HG03432 (cell line): ENCODE measurements around the gene STX11.
A peak's percentile ranks its signal among the peaks of the same experiment; 100 is the strongest.

Experiments
- ATAC-seq: cut with Tn5 transposase; IDR thresholded peaks from one replicate; pipeline ENCODE4 v1.9.1; 2021; ENCODE audit warnings: mild to moderate bottlenecking, moderate library complexity; ENCODE audit not compliant: unreplicated experiment

STX11 gene

GRCh38 chr6:144214029-144214428 is 63.7 kb downstream of the STX11 start:
- ATAC-seq, result no peak

- ATAC-seq, result no peak
Measured at GRCh38 chr6:144214622-144215401, 64.5 kb downstream of the STX11 start.

GRCh38 chr6:144215402-144215931 is 65.2 kb downstream of the STX11 start:
- peak; percentile 12 for ATAC-seq

GRCh38 chr6:144215932-144216667 is 65.8 kb downstream of the STX11 start:
- peak; percentile 93 for ATAC-seq

GRCh38 chr6:144216668-144217218 is 66.4 kb downstream of the STX11 start:
- ATAC-seq, result peak; percentile 45

GRCh38 chr6:144217264-144217663 is 66.9 kb downstream of the STX11 start:
- ATAC-seq, result no peak

GRCh38 chr6:144217797-144218196 is 67.5 kb downstream of the STX11 start:
- ATAC-seq, result no peak

- no peak for ATAC-seq
Measured at GRCh38 chr6:144219056-144219685, 68.9 kb downstream of the STX11 start.

- no peak for ATAC-seq
Measured at GRCh38 chr6:144220031-144220790, 69.9 kb downstream of the STX11 start.

GRCh38 chr6:144223686-144224085 is 73.4 kb downstream of the STX11 start:
- ATAC-seq, result no peak

- no peak for ATAC-seq
Measured at GRCh38 chr6:144231721-144232120, 81.4 kb downstream of the STX11 start.

- ATAC-seq, result no peak
Measured at GRCh38 chr6:144232176-144232831, 82.0 kb downstream of the STX11 start.

GRCh38 chr6:144232832-144233230 is 82.5 kb downstream of the STX11 start:
- no peak for ATAC-seq

- ATAC-seq, result no peak
Measured at GRCh38 chr6:144234399-144234798, 84.1 kb downstream of the STX11 start.

GRCh38 chr6:144234935-144235334 is 84.6 kb downstream of the STX11 start:
- no peak for ATAC-seq
